NT2/D1 (cell line): ENCODE measurements around the gene BTK.
A peak's percentile ranks its signal among the peaks of the same experiment; 100 is the strongest.

Source experiments
- DNase-seq: peaks from one replicate; pipeline ENCODE4 v3.0.0-alpha.2; 2011; ENCODE audit warnings: low read depth, low spot score
- H3K27me3 ChIP-seq: 2 replicates; pipeline ENCODE4 v1.6.0; 2011; ENCODE audit warnings: mild to moderate bottlenecking; ENCODE audit not compliant: insufficient read length, insufficient read depth
- H3K36me3 ChIP-seq: 2 replicates; pipeline ENCODE4 v1.6.1; 2011; ENCODE audit warnings: mild to moderate bottlenecking, low read length, mixed read lengths; ENCODE audit not compliant: insufficient read depth, insufficient read length
- H3K4me1 ChIP-seq: 2 replicates; pipeline ENCODE4 v1.5.1; 2011; ENCODE audit not compliant: insufficient read depth, insufficient read length
- H3K4me3 ChIP-seq: 2 replicates; pipeline ENCODE4 v1.5.1; 2011; ENCODE audit warnings: low read depth; ENCODE audit not compliant: insufficient read length
- H3K9ac ChIP-seq: 2 replicates; pipeline ENCODE4 v1.6.0; 2011; ENCODE audit warnings: low read depth; ENCODE audit not compliant: insufficient read length
- H3K9me3 ChIP-seq: 2 replicates; pipeline ENCODE4 v1.5.1; 2011; ENCODE audit warnings: mild to moderate bottlenecking, low read length; ENCODE audit not compliant: insufficient read depth
- SUZ12 ChIP-seq: IDR thresholded peaks from 2 replicates; pipeline ENCODE4 v1.6.1; 2011; ENCODE audit not compliant: insufficient read length, insufficient read depth; ENCODE audit errors: extremely low read depth
- YY1 ChIP-seq: IDR thresholded peaks from 2 replicates; pipeline ENCODE4 v1.6.1; 2011; ENCODE audit not compliant: insufficient read length, insufficient read depth
- ZNF274 ChIP-seq: IDR thresholded peaks from 2 replicates; pipeline ENCODE4 v1.6.1; 2011; ENCODE audit warnings: mild to moderate bottlenecking, low read depth, low read length

Gene BTK

DNA sequence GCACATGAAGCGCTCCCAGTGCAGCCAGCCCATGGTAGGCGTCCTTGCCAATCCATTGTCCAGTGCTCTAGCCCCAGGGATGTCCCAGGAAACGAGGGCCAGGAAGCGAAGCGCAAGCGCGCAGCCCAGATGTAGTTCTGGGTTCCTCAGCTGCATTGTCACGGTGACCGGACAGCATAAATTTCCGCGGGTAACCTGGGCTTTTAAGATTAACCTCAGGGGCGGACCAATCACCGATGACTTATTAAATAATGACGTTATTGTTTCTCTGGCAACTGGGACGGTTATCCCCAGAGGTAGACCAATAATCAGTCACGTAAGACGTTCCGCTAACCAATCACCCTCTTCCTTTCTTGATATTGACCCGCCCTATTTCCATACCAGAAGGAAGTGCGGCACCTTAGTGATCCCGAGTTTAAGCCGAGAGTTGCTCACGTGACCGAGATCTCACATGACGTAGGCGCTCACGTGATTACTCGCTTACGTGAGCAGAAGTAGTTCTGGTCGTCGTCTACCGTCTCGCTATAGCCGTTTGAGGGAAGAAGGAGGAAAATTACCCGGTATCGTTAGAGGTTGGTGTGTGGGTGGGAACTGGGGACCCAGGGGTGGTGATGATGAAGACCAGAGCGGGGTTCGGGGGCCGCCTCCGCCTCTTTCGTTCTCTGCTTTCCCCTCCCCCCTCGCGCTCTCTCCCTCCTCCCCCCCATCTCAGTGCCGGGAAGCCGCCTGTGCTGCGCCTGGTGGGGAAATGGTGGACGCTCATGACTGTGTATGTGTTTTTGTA is 21.9 kb upstream of the BTK start, which contains the start of the genes GLA and HNRNPH2:
GLA (minus strand) TSS at position 178 of the 784 bp plus-strand sequence; CDS start at position 156, 22 bp downstream.
HNRNPH2 (plus strand) TSS at position 475 of the 784 bp plus-strand sequence. CDS start 3,767 bp downstream, outside the sequence.
- H3K9ac ChIP-seq, result peak within 1 kb of the TSS; percentile 96
- H3K27me3 ChIP-seq, result no peaks in the 10 kb centered on the region
- H3K9me3 ChIP-seq, result no peaks in the 10 kb centered on the region
- peaks cover 27% of the 10 kb centered on the region for H3K36me3 ChIP-seq
- H3K4me3 ChIP-seq, result peak within 1 kb of the TSS; percentile 93
- DNase-seq, result peak; percentile 97
- TF ChIP-seq SUZ12 (no peak), ZNF274 (no peak), YY1 (no peak)
- H3K4me1 ChIP-seq, result no peaks in the 10 kb centered on the region

DNA sequence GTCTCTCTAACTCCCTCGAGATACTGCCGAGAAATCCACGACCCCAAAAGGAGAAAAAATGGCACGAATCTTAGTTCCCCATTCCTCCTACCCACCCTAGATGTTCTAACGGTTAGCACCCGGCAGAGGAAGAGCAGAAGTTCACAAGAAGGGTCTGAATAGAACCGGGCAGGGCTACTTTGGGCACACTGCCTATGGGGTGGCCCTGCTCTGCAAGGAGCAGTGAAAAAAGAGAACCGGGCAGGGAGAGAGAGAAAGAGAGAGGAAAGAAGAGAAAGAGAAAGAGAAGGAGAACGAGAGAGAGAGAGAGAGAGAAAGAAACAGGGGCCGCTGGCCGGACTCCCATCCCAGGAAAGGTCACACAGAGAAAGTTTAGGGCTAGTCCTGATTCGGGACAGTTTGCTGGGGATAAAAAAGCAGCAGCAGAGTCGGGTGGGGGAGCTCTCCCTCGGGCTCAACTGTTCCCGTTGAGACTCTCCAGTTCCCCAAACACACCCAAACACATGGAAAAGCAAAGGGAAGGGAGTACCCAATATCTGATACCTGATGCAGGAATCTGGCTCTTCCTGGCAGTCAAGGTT is 21.3 kb upstream of the BTK start:
- no peak for DNase-seq
- TF ChIP-seq YY1, result no peak
- TF ChIP-seq SUZ12, result no peak
- TF ChIP-seq ZNF274, result no peak
- peaks cover 24% of the 10 kb centered on the region for H3K36me3 ChIP-seq

DNA sequence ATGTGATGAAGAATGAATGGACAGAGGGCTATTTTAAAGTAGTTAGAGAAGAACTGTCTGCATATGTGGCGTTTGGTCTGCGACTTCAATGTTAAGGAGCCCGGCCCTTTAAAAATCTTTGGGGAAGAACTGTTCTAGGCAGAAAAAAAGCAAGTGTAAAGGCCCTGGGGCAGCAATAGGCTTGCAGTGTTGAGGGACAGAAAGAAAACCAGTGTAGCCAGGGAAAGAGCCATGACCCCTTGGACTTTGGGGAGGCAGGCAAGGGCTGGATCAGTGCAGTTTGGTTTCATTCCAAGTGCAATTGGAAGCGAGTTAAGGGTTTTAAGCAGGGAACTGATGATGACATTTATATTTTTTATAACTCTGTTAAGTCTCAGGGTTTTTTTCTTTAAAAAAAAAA is 13.8 kb upstream of the BTK start:
- H3K27me3 ChIP-seq, result no peaks in the 10 kb centered on the region
- no peak for TF ChIP-seq SUZ12
- no peak for TF ChIP-seq YY1
- no peak for TF ChIP-seq ZNF274
- no peak overlapping the region for H3K9ac ChIP-seq
- peaks cover 60% of the 10 kb centered on the region for H3K36me3 ChIP-seq
- no peak overlapping the region for H3K4me3 ChIP-seq
- H3K9me3 ChIP-seq, result no peaks in the 10 kb centered on the region
- DNase-seq, result no peak
- no peaks in the 10 kb centered on the region for H3K4me1 ChIP-seq

More for the DNA sequence above, 21.3 kb upstream of the BTK start:
- Histone ChIP-seq H3K4me3 (peak overlapping the region; percentile 93), H3K9ac (peak overlapping the region; percentile 96), H3K27me3 (no peaks in the 10 kb centered on the region), H3K9me3 (no peaks in the 10 kb centered on the region), H3K4me1 (no peaks in the 10 kb centered on the region)

DNA sequence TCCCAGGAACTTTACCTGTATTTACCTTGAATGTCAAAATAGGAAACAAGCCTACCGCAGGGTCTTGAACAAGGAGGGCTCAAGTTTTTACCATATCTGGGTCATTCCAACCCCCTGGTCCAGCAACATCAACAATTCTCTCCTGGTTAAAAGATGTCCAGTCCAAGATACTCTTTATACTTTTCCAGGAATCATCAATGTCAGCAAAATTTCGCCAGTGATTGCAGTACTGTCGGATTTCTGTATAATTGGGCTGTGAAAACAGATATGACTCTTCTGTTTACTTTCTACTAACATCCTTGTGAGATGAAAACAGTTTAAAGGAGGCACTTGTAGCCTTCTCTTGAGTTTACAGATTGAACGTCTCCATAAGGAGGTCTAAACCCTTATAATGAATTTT is 12.7 kb upstream of the BTK start:
- no peaks in the 10 kb centered on the region for H3K9me3 ChIP-seq
- H3K9ac ChIP-seq, result no peak overlapping the region
- no peak for DNase-seq
- H3K27me3 ChIP-seq, result no peaks in the 10 kb centered on the region
- H3K4me1 ChIP-seq, result no peaks in the 10 kb centered on the region
- TF ChIP-seq YY1, result no peak
- peaks cover 62% of the 10 kb centered on the region for H3K36me3 ChIP-seq
- no peak overlapping the region for H3K4me3 ChIP-seq

DNA sequence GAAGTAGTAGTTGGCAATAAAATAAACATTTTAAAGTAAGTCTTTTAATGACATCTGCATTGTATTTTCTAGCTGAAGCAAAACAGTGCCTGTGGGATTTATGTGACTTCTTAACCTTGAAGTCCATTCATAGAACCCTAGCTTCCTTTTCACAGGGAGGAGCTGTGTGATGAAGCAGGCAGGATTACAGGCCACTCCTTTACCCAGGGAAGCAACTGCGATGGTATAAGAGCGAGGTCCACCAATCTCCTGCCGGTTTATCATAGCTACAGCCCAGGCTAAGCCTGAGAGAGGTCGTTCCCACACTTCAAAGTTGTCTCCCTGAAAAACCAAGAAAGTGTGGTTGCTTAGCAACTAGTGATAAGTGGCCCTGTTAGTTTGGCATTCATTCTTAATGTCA is 11.8 kb upstream of the BTK start:
- DNase-seq, result no peak
- Histone ChIP-seq H3K9me3 (no peaks in the 10 kb centered on the region), H3K4me1 (no peaks in the 10 kb centered on the region), H3K4me3 (no peak overlapping the region), H3K36me3 (peaks cover 64% of the 10 kb centered on the region), H3K9ac (no peak overlapping the region), H3K27me3 (no peaks in the 10 kb centered on the region)
- no peak for TF ChIP-seq ZNF274
- TF ChIP-seq YY1, result no peak

DNA sequence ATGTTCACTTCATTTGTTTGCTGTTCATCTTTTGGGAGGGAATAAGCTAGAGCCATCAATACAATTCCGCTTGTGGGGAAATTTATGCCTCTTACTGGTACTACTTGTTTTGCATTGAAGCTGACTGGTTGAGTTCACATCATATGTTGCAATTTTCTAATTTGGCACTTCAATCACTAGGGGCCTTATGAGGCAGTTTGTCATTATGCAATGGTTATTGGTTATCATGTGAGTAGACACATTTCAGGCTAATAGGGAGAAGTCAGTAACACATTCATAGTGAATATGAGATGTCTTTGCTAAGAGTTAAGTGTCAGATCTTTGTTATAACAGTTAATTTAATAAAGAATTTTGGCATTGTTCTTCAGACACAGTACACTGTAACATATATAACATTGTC is 9.8 kb upstream of the BTK start:
- DNase-seq, result no peak
- H3K36me3 ChIP-seq, result peaks cover 63% of the 10 kb centered on the region
- no peak for TF ChIP-seq ZNF274
- no peak for TF ChIP-seq SUZ12
- TF ChIP-seq YY1, result no peak
- no peaks in the 10 kb centered on the region for H3K4me1 ChIP-seq
- H3K4me3 ChIP-seq, result no peak overlapping the region
- no peaks in the 10 kb centered on the region for H3K27me3 ChIP-seq
- no peak overlapping the region for H3K9ac ChIP-seq
- H3K9me3 ChIP-seq, result no peaks in the 10 kb centered on the region

DNA sequence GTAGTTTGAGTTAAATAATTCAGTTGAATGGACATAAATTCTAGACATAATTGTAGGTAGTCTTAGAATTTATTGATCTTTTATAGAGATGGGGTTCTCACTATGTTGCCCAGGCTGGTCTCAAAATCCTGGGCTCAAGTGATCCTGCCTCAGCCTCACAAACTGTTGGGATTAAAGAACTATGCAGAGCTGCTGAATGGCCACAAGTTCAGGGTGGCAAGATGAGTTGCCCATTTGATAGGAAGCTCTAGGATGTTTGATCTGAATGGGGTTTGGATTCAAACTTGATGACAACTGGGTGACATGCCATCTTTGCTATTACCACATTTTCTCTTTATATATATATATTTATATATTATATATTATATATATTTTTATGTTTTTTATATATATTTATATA is 8.4 kb upstream of the BTK start:
- H3K9ac ChIP-seq, result no peak overlapping the region
- no peak for TF ChIP-seq YY1
- TF ChIP-seq SUZ12, result no peak
- TF ChIP-seq ZNF274, result no peak
- H3K9me3 ChIP-seq, result no peaks in the 10 kb centered on the region
- H3K27me3 ChIP-seq, result no peaks in the 10 kb centered on the region
- no peaks in the 10 kb centered on the region for H3K4me1 ChIP-seq
- H3K36me3 ChIP-seq, result peaks cover 50% of the 10 kb centered on the region
- no peak overlapping the region for H3K4me3 ChIP-seq
- no peak for DNase-seq
